GM21717 (cell line): Measurements from ENCODE around the gene TUBA1B.
"Not testable (repeated sequence)": the region's sequence is repeated elsewhere in the genome, so short reads cannot be mapped to it uniquely, and the experiment has no call there.

Experiments
- ATAC-seq: cut with Tn5 transposase; IDR thresholded peaks from one replicate; pipeline ENCODE4 v1.9.1; 2021; ENCODE audit warnings: mild to moderate bottlenecking, moderate library complexity; ENCODE audit not compliant: unreplicated experiment

TUBA1B gene

GRCh38 chr12:49127971-49128370, 3.2 kb downstream of the TUBA1B start:
- ATAC-seq, result not testable (repeated sequence)

GRCh38 chr12:49126852-49127763, 4.1 kb downstream of the TUBA1B start:
- ATAC-seq, result no peak

GRCh38 chr12:49121047-49121696, 10.0 kb downstream of the TUBA1B start:
- no peak for ATAC-seq

- no peak for ATAC-seq
Measured at GRCh38 chr12:49111206-49111605, 20.0 kb downstream of the TUBA1B start.

GRCh38 chr12:49110464-49111155, 20.6 kb downstream of the TUBA1B start, which contains the start of gene LMBR1L:
TSS of gene LMBR1L (minus strand) at chr12:49110847. CDS start at chr12:49110555, 292 bp downstream.
- peak; percentile 98 for ATAC-seq

- ATAC-seq, result no peak
Measured at GRCh38 chr12:49109641-49110463, 21.3 kb downstream of the TUBA1B start.

- ATAC-seq, result no peak
Measured at GRCh38 chr12:49108958-49109404, 22.2 kb downstream of the TUBA1B start.

GRCh38 chr12:49105504-49106084, 25.6 kb downstream of the TUBA1B start:
- ATAC-seq, result no peak

GRCh38 chr12:49104822-49105221, 26.4 kb downstream of the TUBA1B start:
- no peak for ATAC-seq

GRCh38 chr12:49100380-49100779, 30.8 kb downstream of the TUBA1B start:
- no peak for ATAC-seq

- ATAC-seq, result no peak
Measured at GRCh38 chr12:49098703-49099102, 32.5 kb downstream of the TUBA1B start.

- ATAC-seq, result no peak
Measured at GRCh38 chr12:49098035-49098451, 33.2 kb downstream of the TUBA1B start.

GRCh38 chr12:49097381-49097780, 33.8 kb downstream of the TUBA1B start:
- ATAC-seq, result no peak

GRCh38 chr12:49094975-49095365, 36.2 kb downstream of the TUBA1B start:
- no peak for ATAC-seq

GRCh38 chr12:49094160-49094974, 36.8 kb downstream of the TUBA1B start, which contains the start of gene DHH:
TSS of gene DHH (minus strand) at chr12:49094801. CDS start at chr12:49094512, 289 bp downstream.
- no peak for ATAC-seq

GRCh38 chr12:49093792-49094159, 37.4 kb downstream of the TUBA1B start:
- no peak for ATAC-seq

GRCh38 chr12:49092816-49093406, 38.3 kb downstream of the TUBA1B start:
- ATAC-seq, result no peak

GRCh38 chr12:49092086-49092815, 38.9 kb downstream of the TUBA1B start:
- ATAC-seq, result no peak
